Body of pancreas (tissue), 4 donors: ENCODE results near the gene SH2D4B. TPM values are rescaled to one million over a fixed set of nuclear protein-coding genes. Genes with fewer than 3 reads are reported as not detected.

Experiments used
- ATAC-seq: fragments of 150-250 bp; one replicate; pipeline ENCODE4 v1.9.1; 2016
- DNase-seq, 4 donors: peaks; one replicate each; pipeline ENCODE4 v3.0.0-alpha.2; 2019
- H3K27ac ChIP-seq, 4 donors: fragments of 200-600 bp; sonication (generic); 1 replicate in 3 of 4; 2 replicates in 1 of 4; pipeline versions ENCODE4 v1.5.1 to v1.6.1; 2016 to 2019; ENCODE audit warnings: mild to moderate bottlenecking in 1 of 4, mixed read lengths in 1 of 4, moderate library complexity in 1 of 4
- H3K27me3 ChIP-seq, 2 donors: fragments of 200-600 bp; sonication (generic); one replicate each; pipeline ENCODE4 v1.6.0; 2016; ENCODE audit warnings: mild to moderate bottlenecking in 1 of 2
- H3K36me3 ChIP-seq, 2 donors: fragments of 200-600 bp; sonication (generic); replicated peaks in 1 of 2; 2 replicates each; pipeline ENCODE4 v1.5.1; 2016; ENCODE audit warnings: low read depth in 2 of 2; ENCODE audit not compliant: insufficient read depth in 1 of 2
- H3K4me1 ChIP-seq: fragments of 200-600 bp; sonication (generic); one replicate; pipeline ENCODE4 v1.6.0; 2016
- H3K4me3 ChIP-seq, 2 donors: fragments of 200-600 bp; sonication (generic); 1 replicate in 1 of 2; 2 replicates in 1 of 2; pipeline ENCODE4 v1.5.1; 2016 to 2019
- H3K9me3 ChIP-seq, 3 donors: fragments of 200-600 bp; sonication (generic); 1 replicate in 2 of 3; 2 replicates in 1 of 3; pipeline ENCODE4 v1.5.1; 2016
- CTCF ChIP-seq, 7 experiments: fragments of 450-650 bp in 4 of 7; fragments of 200-600 bp in 3 of 7; sonication (generic) in 3 of 7; IDR thresholded peaks; one replicate each; pipeline ENCODE4 v1.5.1; 2016 to 2019; ENCODE audit warnings: antibody characterized with exemption in 7 of 7
- POLR2A ChIP-seq, 3 donors: fragments of 450-650 bp; IDR thresholded peaks; one replicate each; pipeline ENCODE4 v1.6.1; 2016; ENCODE audit warnings: antibody characterized with exemption in 3 of 3, mild to moderate bottlenecking in 2 of 3
- WGBS, 2 donors: methylation state at CpG; one replicate each; pipeline ENCODE4 v1.1.5; 2017; 5-methylcytosine and 5-hydroxymethylcytosine counted together
- intact Hi-C: fragments of 100-400 bp; cut with DNase I; formaldehyde crosslinking; loops from one replicate; pipeline ENCODE4 v1.15.1; 2023
- total RNA-seq, 2 donors: library from RNA; depleted of rRNA; stranded (reverse); fragments of >200 nt; gene quantifications; one replicate each; pipeline ENCODE4 v1.1.0, GENCODE V29; 2016

SH2D4B gene
- total RNA-seq, 2 donors from 2014 or later = 0.33 TPM; not detected in 1

- H3K36me3 ChIP-seq = no peaks in the 10 kb centered on the region
- intact Hi-C loops = no loop called here
- DNase-seq = no peak
- H3K4me1 ChIP-seq = no peaks in the 10 kb centered on the region
- WGBS, 2 donors = 50 to 59% methylated on average over 1 of the region's 1 CpG
- H3K27me3 ChIP-seq = no peaks in the 10 kb centered on the region
- no peak overlapping the region for H3K27ac ChIP-seq
- no peak overlapping the region for H3K4me3 ChIP-seq
- no peaks in the 10 kb centered on the region for H3K9me3 ChIP-seq
- TF ChIP-seq CTCF (IDR thresholded peaks at IDR 0.05) (no peak), POLR2A (IDR thresholded peaks at IDR 0.05) (no peak)
- no peak for ATAC-seq
Measured at GRCh38 chr10:80687476-80687789, 149.7 kb downstream of the SH2D4B start.

GRCh38 chr10:80690434-80690833 lies 152.7 kb downstream of the SH2D4B start:
- no peaks in the 10 kb centered on the region for H3K36me3 ChIP-seq
- H3K27ac ChIP-seq = no peak overlapping the region
- DNase-seq (no peak), ATAC-seq (no peak)
- no peak overlapping the region for H3K4me3 ChIP-seq
- H3K9me3 ChIP-seq = no peaks in the 10 kb centered on the region
- no peak for TF ChIP-seq CTCF (IDR thresholded peaks at IDR 0.05)
- TF ChIP-seq POLR2A (IDR thresholded peaks at IDR 0.05) = no peak
- H3K4me1 ChIP-seq = no peaks in the 10 kb centered on the region
- intact Hi-C loops = no loop called here
- no peaks in the 10 kb centered on the region for H3K27me3 ChIP-seq

GRCh38 chr10:80691441-80691840 lies 153.7 kb downstream of the SH2D4B start:
- Histone ChIP-seq H3K9me3 (no peaks in the 10 kb centered on the region), H3K36me3 (no peaks in the 10 kb centered on the region), H3K27me3 (no peaks in the 10 kb centered on the region), H3K4me1 (no peaks in the 10 kb centered on the region), H3K27ac (no peak overlapping the region), H3K4me3 (no peak overlapping the region)
- DNase-seq (no peak), ATAC-seq (no peak)
- intact Hi-C loops = no loop called here
- TF ChIP-seq CTCF (IDR thresholded peaks at IDR 0.05) (no peak), POLR2A (IDR thresholded peaks at IDR 0.05) (no peak)

- no peaks in the 10 kb centered on the region for H3K27me3 ChIP-seq
- no peaks in the 10 kb centered on the region for H3K4me1 ChIP-seq
- DNase-seq (no peak), ATAC-seq (no peak)
- H3K4me3 ChIP-seq = no peak overlapping the region
- TF ChIP-seq POLR2A (IDR thresholded peaks at IDR 0.05) (no peak), CTCF (IDR thresholded peaks at IDR 0.05) (no peak)
- WGBS, 2 donors = 55 to 68% methylated on average over 3 of the region's 3 CpGs
- intact Hi-C loops = no loop called here
- no peak overlapping the region for H3K27ac ChIP-seq
- H3K9me3 ChIP-seq = no peaks in the 10 kb centered on the region
- H3K36me3 ChIP-seq = no peaks in the 10 kb centered on the region
Measured at GRCh38 chr10:80693565-80693964, 155.9 kb downstream of the SH2D4B start.

GRCh38 chr10:80694930-80695329 lies 157.2 kb downstream of the SH2D4B start:
- Histone ChIP-seq H3K36me3 (no peaks in the 10 kb centered on the region), H3K4me1 (no peaks in the 10 kb centered on the region), H3K27ac (no peak overlapping the region), H3K27me3 (no peaks in the 10 kb centered on the region), H3K4me3 (no peak overlapping the region), H3K9me3 (no peaks in the 10 kb centered on the region)
- no peak for ATAC-seq
- intact Hi-C loops = no loop called here
- peak in 1 of 4 donors; percentile 16 for DNase-seq
- no peak for TF ChIP-seq POLR2A (IDR thresholded peaks at IDR 0.05)
- no peak for TF ChIP-seq CTCF (IDR thresholded peaks at IDR 0.05)
- WGBS, 2 donors = 58 to 59% methylated on average over 3 to 5 of the region's 5 CpGs

Other genes starting within 250 kb of the SH2D4B start
- 10 to 100 TPM in 1 of 2 donors, 1 to 10 TPM in 1; 9.6 to 11.9 TPM for gene MAT1A, start 248.2 kb upstream of the SH2D4B start, total RNA-seq
- not detected for gene DYDC1, start 181.1 kb upstream of the SH2D4B start, total RNA-seq
- not detected for gene DYDC2, start 181.1 kb upstream of the SH2D4B start, total RNA-seq
- gene PRXL2A, start 129.4 kb upstream of the SH2D4B start, total RNA-seq = 100 to 1,000 TPM in 1 of 2 donors, 10 to 100 TPM in 1; 40.7 to 110 TPM
- 10 to 100 TPM; 22.3 to 63.0 TPM for gene TSPAN14, start 83.6 kb upstream of the SH2D4B start, total RNA-seq